Measurements from ENCODE around the gene IGDCC3.

GRCh38 chr15:65285291-65286068 is 92.3 kb downstream of the IGDCC3 start:
- TF ChIP-seq, protein P1, sequence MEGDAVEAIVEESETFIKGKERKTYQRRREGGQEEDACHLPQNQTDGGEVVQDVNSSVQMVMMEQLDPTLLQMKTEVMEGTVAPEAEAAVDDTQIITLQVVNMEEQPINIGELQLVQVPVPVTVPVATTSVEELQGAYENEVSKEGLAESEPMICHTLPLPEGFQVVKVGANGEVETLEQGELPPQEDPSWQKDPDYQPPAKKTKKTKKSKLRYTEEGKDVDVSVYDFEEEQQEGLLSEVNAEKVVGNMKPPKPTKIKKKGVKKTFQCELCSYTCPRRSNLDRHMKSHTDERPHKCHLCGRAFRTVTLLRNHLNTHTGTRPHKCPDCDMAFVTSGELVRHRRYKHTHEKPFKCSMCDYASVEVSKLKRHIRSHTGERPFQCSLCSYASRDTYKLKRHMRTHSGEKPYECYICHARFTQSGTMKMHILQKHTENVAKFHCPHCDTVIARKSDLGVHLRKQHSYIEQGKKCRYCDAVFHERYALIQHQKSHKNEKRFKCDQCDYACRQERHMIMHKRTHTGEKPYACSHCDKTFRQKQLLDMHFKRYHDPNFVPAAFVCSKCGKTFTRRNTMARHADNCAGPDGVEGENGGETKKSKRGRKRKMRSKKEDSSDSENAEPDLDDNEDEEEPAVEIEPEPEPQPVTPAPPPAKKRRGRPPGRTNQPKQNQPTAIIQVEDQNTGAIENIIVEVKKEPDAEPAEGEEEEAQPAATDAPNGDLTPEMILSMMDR (IDR thresholded peaks at IDR 0.05), result no peak
- no peak for TF ChIP-seq POLR2A (IDR thresholded peaks at IDR 0.05)

Data from testis (tissue), 2 donors.